ENCODE measurements around the gene ZC3H7A.

GRCh38 chr16:11783319-11784037, 13.6 kb downstream of the ZC3H7A start:
- no peak for TF ChIP-seq POLR2A (IDR thresholded peaks at IDR 0.05; ENCODE audit: low read depth, low read length)
- no peak for TF ChIP-seq CTCF (conservative IDR thresholded peaks at IDR 0.05; ENCODE audit: low read depth, low read length)
- no peak for TF ChIP-seq FOS (IDR thresholded peaks at IDR 0.05; ENCODE audit: low read depth, low read length)
- TF ChIP-seq MXI1 (IDR thresholded peaks at IDR 0.05; ENCODE audit: borderline replicate concordance, low read depth, low read length), result no peak
- TF ChIP-seq RAD21 (IDR thresholded peaks at IDR 0.05; ENCODE audit: low read length), result no peak
- no peak for TF ChIP-seq RFX5 (IDR thresholded peaks at IDR 0.05; ENCODE audit: low read depth, low read length)

Data from IMR-90 (cell line).